MCF 10A (cell line): ENCODE measurements around the gene FDX1. TPM values are rescaled to one million over a fixed set of nuclear protein-coding genes. Genes with fewer than 3 reads are reported as not detected.
"Not testable (repeated sequence)": the region's sequence is repeated elsewhere in the genome, so short reads cannot be mapped to it uniquely, and the experiment has no call there.

Experiments used
- BruUV-seq: library from RNA; stranded (reverse); fragments of 400-500 nt; replicated peaks from 2 replicates; lab custom pipeline; 2021; lab: Mats Ljungman, UMichigan
- CTCF ChIA-PET: fragments of 300-600 bp; sonication (Branson Sonifier 250); formaldehyde crosslinking; extraction: SDS; loops from one replicate; lab custom pipeline; 2021; ENCODE audit warnings: antibody characterized with exemption, inconsistent platforms; lab: Yijun Ruan, JAX
- POLR2A ChIA-PET: fragments of 300-600, 350-650 bp; sonication (Branson Sonifier 250); formaldehyde crosslinking; extraction: SDS; loops from one replicate; lab custom pipeline; 2020; ENCODE audit warnings: antibody characterized with exemption, inconsistent platforms; lab: Yijun Ruan, JAX
- DNase-seq: peaks from one replicate; pipeline ENCODE4 v3.0.0-alpha.2; 2018; ENCODE audit not compliant: unreplicated experiment
- H3K27ac Mint-ChIP-seq: one replicate; pipeline ENCODE4 v1.8.0; 2022; ENCODE audit warnings: mild to moderate bottlenecking, low read depth, mixed read lengths; ENCODE audit not compliant: unreplicated experiment
- H3K27me3 Mint-ChIP-seq: one replicate; pipeline ENCODE4 v1.8.0; 2022; ENCODE audit warnings: mixed read lengths; ENCODE audit not compliant: insufficient read depth, unreplicated experiment
- H3K36me3 Mint-ChIP-seq: one replicate; pipeline ENCODE4 v1.8.0; 2022; ENCODE audit warnings: mild to moderate bottlenecking, moderate library complexity, mixed read lengths; ENCODE audit not compliant: insufficient read depth, unreplicated experiment
- H3K4me1 Mint-ChIP-seq: one replicate; pipeline ENCODE4 v1.8.0; 2022; ENCODE audit warnings: mixed read lengths; ENCODE audit not compliant: insufficient read depth, unreplicated experiment
- H3K4me3 Mint-ChIP-seq: one replicate; pipeline ENCODE4 v1.8.0; 2022; ENCODE audit warnings: mild to moderate bottlenecking, moderate library complexity, mixed read lengths; ENCODE audit not compliant: unreplicated experiment
- H3K9me3 Mint-ChIP-seq: one replicate; pipeline ENCODE4 v1.8.0; 2022; ENCODE audit warnings: mixed read lengths; ENCODE audit not compliant: unreplicated experiment
- CTCF ChIP-seq: fragments of 200-600 bp; IDR thresholded peaks from one replicate; pipeline ENCODE4 v1.8.0; 2022; ENCODE audit warnings: antibody characterized with exemption, mild to moderate bottlenecking; ENCODE audit not compliant: unreplicated experiment
- intact Hi-C: fragments of 100-400 bp; cut with micrococcal nuclease; formaldehyde crosslinking; loops from 2 replicates; pipeline ENCODE4 v1.14.1; 2022
- total RNA-seq: library from RNA; stranded (reverse); gene quantifications from 2 replicates; pipeline ENCODE4 v1.2.3, GENCODE V29; 2022

FDX1 gene
- total RNA-seq, 1 experiment from 2014 or later = 21.1 TPM

GRCh38 chr11:110392056-110392455, 37.7 kb upstream of the FDX1 start:
- CTCF ChIA-PET = interaction anchor here (0.8 kb wide), 1 partner anchor 15 kb away, joined by 3 read pairs; no protein-coding TSS in a partner anchor
- no peak overlapping the region for H3K4me3 Mint-ChIP-seq
- no peak for TF ChIP-seq CTCF
- POLR2A ChIA-PET = no interaction called here
- H3K27me3 Mint-ChIP-seq = no peaks in the 10 kb centered on the region
- no peak for DNase-seq
- no peaks in the 10 kb centered on the region for H3K4me1 Mint-ChIP-seq
- H3K9me3 Mint-ChIP-seq = peaks cover 7% of the 10 kb centered on the region
- no peaks in the 10 kb centered on the region for H3K36me3 Mint-ChIP-seq
- intact Hi-C loops = no loop called here
- H3K27ac Mint-ChIP-seq = no peak overlapping the region
- no TSS peak for BruUV-seq

- H3K4me1 Mint-ChIP-seq, H3K27ac Mint-ChIP-seq: not testable (repeated sequence)
Measured at GRCh38 chr11:110397668-110398286, 32.0 kb upstream of the FDX1 start.

GRCh38 chr11:110403585-110403984, 26.2 kb upstream of the FDX1 start:
- POLR2A ChIA-PET, H3K4me1 Mint-ChIP-seq, DNase-seq, H3K4me3 Mint-ChIP-seq, BruUV-seq, H3K27me3 Mint-ChIP-seq, H3K36me3 Mint-ChIP-seq, intact Hi-C loops, H3K9me3 Mint-ChIP-seq, H3K27ac Mint-ChIP-seq: not testable (repeated sequence)
- CTCF ChIA-PET = interaction anchor here (1.6 kb wide), 1 partner anchor 10 kb away, joined by 4 read pairs; no protein-coding TSS in a partner anchor

More at GRCh38 chr11:110397668-110398286, 32.0 kb upstream of the FDX1 start:
- POLR2A ChIA-PET = interaction anchor here (1.5 kb wide), 1 partner anchor 15 kb away, joined by 7 read pairs; no protein-coding TSS in a partner anchor
- CTCF ChIA-PET = interaction anchor here (1.1 kb wide), 1 partner anchor 21 kb away, joined by 4 read pairs; no protein-coding TSS in a partner anchor
- H3K9me3 Mint-ChIP-seq, DNase-seq, H3K36me3 Mint-ChIP-seq, H3K27me3 Mint-ChIP-seq, BruUV-seq, H3K4me3 Mint-ChIP-seq, intact Hi-C loops: not testable (repeated sequence)

- ChIA-PET CTCF (interaction anchor here (0.7 to 1.1 kb wide), 3 partner anchors 24 to 1436 kb away, joined by 3 to 5 read pairs (median 4); partner anchors contain the start of gene FDX1), POLR2A (interaction anchor here (0.5 kb wide), 1 partner anchor 998 kb away, joined by 3 read pairs; no protein-coding TSS in a partner anchor)
- H3K27ac Mint-ChIP-seq, H3K36me3 Mint-ChIP-seq, DNase-seq, H3K27me3 Mint-ChIP-seq, H3K9me3 Mint-ChIP-seq, BruUV-seq, H3K4me1 Mint-ChIP-seq, intact Hi-C loops, H3K4me3 Mint-ChIP-seq: not testable (repeated sequence)
Measured at GRCh38 chr11:110405636-110406035, 24.1 kb upstream of the FDX1 start.

- H3K36me3 Mint-ChIP-seq = peaks cover 4% of the 10 kb centered on the region
- POLR2A ChIA-PET = interaction anchor here (0.6 kb wide), 1 partner anchor 15 kb away, joined by 3 read pairs; no protein-coding TSS in a partner anchor
- H3K4me1 Mint-ChIP-seq = peaks cover 7% of the 10 kb centered on the region
- H3K4me3 Mint-ChIP-seq = no peak overlapping the region
- H3K9me3 Mint-ChIP-seq = no peaks in the 10 kb centered on the region
- CTCF ChIA-PET = interaction anchor here (0.7 kb wide), 1 partner anchor 45 kb away, joined by 3 read pairs; no protein-coding TSS in a partner anchor
- intact Hi-C loops = no loop called here
- H3K27me3 Mint-ChIP-seq = no peaks in the 10 kb centered on the region
- H3K27ac Mint-ChIP-seq = no peak overlapping the region
- no peak for DNase-seq
- TF ChIP-seq CTCF = no peak
- no TSS peak for BruUV-seq
Measured at GRCh38 chr11:110407315-110407714, 22.4 kb upstream of the FDX1 start.
